MG63 (cell line): ENCODE measurements around the gene ZNF132. TPM values are rescaled to one million over a fixed set of nuclear protein-coding genes. Genes with fewer than 3 reads are reported as not detected.
"Not testable (repeated sequence)": the region's sequence is repeated elsewhere in the genome, so short reads cannot be mapped to it uniquely, and the experiment has no call there.

Source experiments
- DNase-seq: peaks from one replicate; pipeline ENCODE4 v3.0.0-alpha.2; 2020
- H3K27me3 ChIP-seq: fragments of 250-450 bp; sonication (Bioruptor Pico); 2 replicates; pipeline ENCODE4 v1.5.1; 2020; ENCODE audit warnings: mild to moderate bottlenecking, moderate library complexity
- H3K36me3 ChIP-seq: fragments of 250-450 bp; sonication (Bioruptor Pico); 2 replicates; pipeline ENCODE4 v1.5.1; 2020; ENCODE audit warnings: mild to moderate bottlenecking, moderate library complexity
- H3K4me3 ChIP-seq: fragments of 250-450 bp; sonication (Bioruptor Pico); 2 replicates; pipeline ENCODE4 v1.5.1; 2020; ENCODE audit warnings: mild to moderate bottlenecking, moderate library complexity
- H3K9me3 ChIP-seq: fragments of 250-450 bp; sonication (Bioruptor Pico); 2 replicates; pipeline ENCODE4 v1.5.1; 2020; ENCODE audit warnings: mild to moderate bottlenecking, moderate library complexity
- total RNA-seq: library from RNA; depleted of rRNA; stranded (reverse); fragments of >200 nt; shearing (Covaris generic); gene quantifications from 2 replicates; pipeline ENCODE4 v1.2.3, GENCODE V29; 2014; ENCODE audit warnings: low replicate concordance

Gene ZNF132
- total RNA-seq, 1 experiment from 2014 or later = not detected

- Histone ChIP-seq H3K36me3 (peaks cover 23% of the 10 kb centered on the region), H3K4me3 (no peak overlapping the region), H3K27me3 (no peaks in the 10 kb centered on the region), H3K9me3 (no peaks in the 10 kb centered on the region)
- no peak for DNase-seq
Measured at GRCh38 chr19:58471736-58472135, 31.8 kb upstream of the ZNF132 start.

GRCh38 chr19:58470837-58471543 is 31.0 kb upstream of the ZNF132 start:
- not testable (repeated sequence) for H3K4me3 ChIP-seq, DNase-seq, H3K27me3 ChIP-seq, H3K9me3 ChIP-seq
- peaks cover 23% of the 10 kb centered on the region for H3K36me3 ChIP-seq

GRCh38 chr19:58469241-58470013 is 29.5 kb upstream of the ZNF132 start:
- H3K36me3 ChIP-seq = peaks cover 23% of the 10 kb centered on the region
- no peak overlapping the region for H3K4me3 ChIP-seq
- H3K27me3 ChIP-seq = no peaks in the 10 kb centered on the region
- no peaks in the 10 kb centered on the region for H3K9me3 ChIP-seq
- no peak for DNase-seq

GRCh38 chr19:58468216-58468839 is 28.4 kb upstream of the ZNF132 start:
- peak overlapping the region; percentile 73 for H3K4me3 ChIP-seq
- peak; percentile 18 for DNase-seq

GRCh38 chr19:58466760-58467589 is 27.0 kb upstream of the ZNF132 start, which contains the start of gene ZNF324:
TSS of gene ZNF324 (plus strand) at chr19:58467080. CDS start at chr19:58469186, 2,106 bp downstream.
- peaks cover 13% of the 10 kb centered on the region for H3K36me3 ChIP-seq
- no peaks in the 10 kb centered on the region for H3K9me3 ChIP-seq
- no peaks in the 10 kb centered on the region for H3K27me3 ChIP-seq
- H3K4me3 ChIP-seq = peak within 1 kb of the TSS; percentile 73
- DNase-seq = peak; percentile 97

More at GRCh38 chr19:58468216-58468839, 28.4 kb upstream of the ZNF132 start:
- Histone ChIP-seq H3K9me3 (no peaks in the 10 kb centered on the region), H3K36me3 (peaks cover 20% of the 10 kb centered on the region), H3K27me3 (no peaks in the 10 kb centered on the region)

- no peaks in the 10 kb centered on the region for H3K27me3 ChIP-seq
- peak; percentile 21 for DNase-seq
- H3K9me3 ChIP-seq = no peaks in the 10 kb centered on the region
- peak overlapping the region; percentile 73 for H3K4me3 ChIP-seq
- H3K36me3 ChIP-seq = peaks cover 9% of the 10 kb centered on the region
Measured at GRCh38 chr19:58466089-58466759, 26.3 kb upstream of the ZNF132 start.

- peaks cover 22% of the 10 kb centered on the region for H3K36me3 ChIP-seq
- H3K4me3 ChIP-seq = no peak overlapping the region
- no peak for DNase-seq
- H3K27me3 ChIP-seq = no peaks in the 10 kb centered on the region
- H3K9me3 ChIP-seq = no peaks in the 10 kb centered on the region
Measured at GRCh38 chr19:58460039-58460438, 20.1 kb upstream of the ZNF132 start.

GRCh38 chr19:58456111-58456510 is 16.2 kb upstream of the ZNF132 start:
- peaks cover 31% of the 10 kb centered on the region for H3K36me3 ChIP-seq
- H3K4me3 ChIP-seq = no peak overlapping the region
- no peaks in the 10 kb centered on the region; the same call in 1 of the 2 replicates for H3K9me3 ChIP-seq
- DNase-seq = no peak
- no peaks in the 10 kb centered on the region for H3K27me3 ChIP-seq

- Histone ChIP-seq H3K36me3 (peaks cover 31% of the 10 kb centered on the region), H3K4me3 (no peak overlapping the region), H3K9me3 (no peaks in the 10 kb centered on the region; the same call in 1 of the 2 replicates), H3K27me3 (no peaks in the 10 kb centered on the region)
- DNase-seq = no peak
Measured at GRCh38 chr19:58455306-58455705, 15.4 kb upstream of the ZNF132 start.

- Histone ChIP-seq H3K27me3 (no peaks in the 10 kb centered on the region), H3K4me3 (no peak overlapping the region), H3K36me3 (peaks cover 31% of the 10 kb centered on the region), H3K9me3 (peaks cover 13% of the 10 kb centered on the region)
- no peak for DNase-seq
Measured at GRCh38 chr19:58453743-58454142, 13.8 kb upstream of the ZNF132 start.

GRCh38 chr19:58451358-58452101 is 11.6 kb upstream of the ZNF132 start, which contains the start of gene ZNF324B:
TSS of gene ZNF324B (plus strand) at chr19:58451622. CDS start at chr19:58453702, 2,080 bp downstream.
- DNase-seq = peak; percentile 97

GRCh38 chr19:58450856-58451357 is 11.0 kb upstream of the ZNF132 start:
- H3K9me3 ChIP-seq = peaks cover 29% of the 10 kb centered on the region
- DNase-seq = no peak
- H3K36me3 ChIP-seq = peaks cover 10% of the 10 kb centered on the region
- H3K4me3 ChIP-seq = peak overlapping the region; percentile 92
- no peaks in the 10 kb centered on the region for H3K27me3 ChIP-seq

More at GRCh38 chr19:58451358-58452101, 11.6 kb upstream of the ZNF132 start, which contains the start of gene ZNF324B:
- peak within 1 kb of the TSS; percentile 92 for H3K4me3 ChIP-seq
- H3K27me3 ChIP-seq = no peaks in the 10 kb centered on the region
- peaks cover 29% of the 10 kb centered on the region for H3K9me3 ChIP-seq
- H3K36me3 ChIP-seq = peaks cover 14% of the 10 kb centered on the region

GRCh38 chr19:58449980-58450379 is 10.0 kb upstream of the ZNF132 start:
- DNase-seq, H3K4me3 ChIP-seq, H3K27me3 ChIP-seq, H3K36me3 ChIP-seq: not testable (repeated sequence)
- H3K9me3 ChIP-seq = peaks cover 29% of the 10 kb centered on the region

GRCh38 chr19:58448860-58449259 is 8.9 kb upstream of the ZNF132 start:
- H3K27me3 ChIP-seq, DNase-seq, H3K36me3 ChIP-seq, H3K4me3 ChIP-seq: not testable (repeated sequence)
- peaks cover 29% of the 10 kb centered on the region for H3K9me3 ChIP-seq

- peaks cover 14% of the 10 kb centered on the region for H3K9me3 ChIP-seq
- not testable (repeated sequence) for DNase-seq, H3K27me3 ChIP-seq, H3K36me3 ChIP-seq, H3K4me3 ChIP-seq
Measured at GRCh38 chr19:58442986-58443385, 3.0 kb upstream of the ZNF132 start.
